CD8-positive, alpha-beta memory T cell (primary cell): ENCODE measurements around the gene CFAP99. TPM values are rescaled to one million over a fixed set of nuclear protein-coding genes. Genes with fewer than 3 reads are reported as not detected.

Experiments
- CTCF ChIA-PET: fragments of 350-600 bp; sonication (Branson Sonifier 250); formaldehyde crosslinking; loops from one replicate; lab custom pipeline; 2021; ENCODE audit warnings: antibody characterized with exemption; lab: Charles Lee
- POLR2A ChIA-PET: fragments of 350-600 bp; sonication (Branson Sonifier 250); formaldehyde crosslinking; loops from one replicate; lab custom pipeline; 2021; ENCODE audit warnings: antibody characterized with exemption; lab: Charles Lee
- DNase-seq, 5 donors: peaks; one replicate each; pipeline versions ENCODE4 v3.0.0 to v3.0.0-alpha.2; 2020 to 2022; ENCODE audit warnings: mixed read lengths in 1 of 5
- H3K27ac ChIP-seq: one replicate; pipeline ENCODE4 v1.7.0; 2013; ENCODE audit warnings: low read depth, mild to moderate bottlenecking, low read length, moderate library complexity
- H3K27me3 ChIP-seq: 2 replicates; pipeline ENCODE4 v1.7.0; 2013; ENCODE audit warnings: low read length, mild to moderate bottlenecking; ENCODE audit not compliant: insufficient read depth, poor library complexity, severe bottlenecking
- H3K36me3 ChIP-seq: 2 replicates; pipeline ENCODE4 v1.7.0; 2013; ENCODE audit warnings: mild to moderate bottlenecking, low read length, moderate library complexity; ENCODE audit not compliant: insufficient read depth
- H3K4me1 ChIP-seq: 2 replicates; pipeline ENCODE4 v1.7.0; 2013; ENCODE audit warnings: mild to moderate bottlenecking, low read length, moderate library complexity; ENCODE audit not compliant: insufficient read depth
- H3K4me3 ChIP-seq: 2 replicates; pipeline ENCODE4 v1.7.0; 2013; ENCODE audit warnings: mild to moderate bottlenecking, low read length
- H3K9me3 ChIP-seq: 2 replicates; pipeline ENCODE4 v1.7.0; 2013; ENCODE audit warnings: mild to moderate bottlenecking, low read length
- H3K27ac Mint-ChIP-seq, 8 donors: one replicate each; pipeline ENCODE4 v1.8.0; 2020 to 2021; ENCODE audit warnings: mixed read lengths in 8 of 8, mild to moderate bottlenecking in 6 of 8, inconsistent platforms in 3 of 8, moderate library complexity in 3 of 8
- H3K27me3 Mint-ChIP-seq, 2 donors: one replicate each; pipeline ENCODE4 v1.8.0; 2020 to 2021; ENCODE audit warnings: mixed read lengths in 2 of 2, mild to moderate bottlenecking in 1 of 2, moderate library complexity in 1 of 2
- H3K36me3 Mint-ChIP-seq, 3 donors: one replicate each; pipeline ENCODE4 v1.8.0; 2020 to 2021; ENCODE audit warnings: mixed read lengths in 3 of 3, inconsistent platforms in 1 of 3, mild to moderate bottlenecking in 1 of 3
- H3K4me1 Mint-ChIP-seq, 3 donors: one replicate each; pipeline ENCODE4 v1.8.0; 2020 to 2021; ENCODE audit warnings: mixed read lengths in 3 of 3, inconsistent platforms in 1 of 3, mild to moderate bottlenecking in 1 of 3
- H3K4me3 Mint-ChIP-seq, 7 donors: one replicate each; pipeline ENCODE4 v1.8.0; 2020 to 2021; ENCODE audit warnings: mixed read lengths in 7 of 7, mild to moderate bottlenecking in 6 of 7, moderate library complexity in 4 of 7, inconsistent platforms in 2 of 7
- H3K9me3 Mint-ChIP-seq, 5 donors: one replicate each; pipeline ENCODE4 v1.8.0; 2020 to 2022; ENCODE audit warnings: mixed read lengths in 5 of 5, mild to moderate bottlenecking in 3 of 5, moderate library complexity in 2 of 5, inconsistent platforms in 1 of 5
- polyA plus RNA-seq: library from polyadenylated mRNA; unstranded; fragments of 300-500 nt; fragmentation: Illumina TruSeq; gene quantifications from one replicate; pipeline ENCODE4 v1.2.3, GENCODE V29; 2021
- total RNA-seq, 2 experiments: library from RNA; stranded (reverse); gene quantifications; one replicate each; pipeline ENCODE4 v1.2.3, GENCODE V29; 2021

The CFAP99 gene
- total and polyA plus RNA-seq, 3 experiments from 2014 or later: 0.07 TPM; not detected in 2

- DNase-seq: no peak
- H3K4me3 ChIP-seq: no peak overlapping the region
- no peaks in the 10 kb centered on the region for H3K4me1 Mint-ChIP-seq
- no peak overlapping the region for H3K4me3 Mint-ChIP-seq
- ChIA-PET CTCF (interaction anchor here (1.4 kb wide), 1 partner anchor 214 kb away, joined by 4 read pairs; no protein-coding TSS in a partner anchor), POLR2A (no interaction called here)
- H3K36me3 ChIP-seq: no peaks in the 10 kb centered on the region
- no peaks in the 10 kb centered on the region for H3K36me3 Mint-ChIP-seq
- H3K27ac ChIP-seq: no peak overlapping the region
- H3K9me3 ChIP-seq: no peaks in the 10 kb centered on the region
- H3K4me1 ChIP-seq: no peaks in the 10 kb centered on the region
- no peak overlapping the region for H3K27ac Mint-ChIP-seq
- no peaks in the 10 kb centered on the region for H3K9me3 Mint-ChIP-seq
- H3K27me3 ChIP-seq: no peaks in the 10 kb centered on the region
- H3K27me3 Mint-ChIP-seq: peaks cover 0 to 2% of the 10 kb centered on the region in 2 donors
Measured at GRCh38 chr4:2433609-2434350, 15.0 kb downstream of the CFAP99 start.

- ChIA-PET CTCF (no interaction called here), POLR2A (no interaction called here)
- no peaks in the 10 kb centered on the region for H3K27me3 Mint-ChIP-seq
Measured at GRCh38 chr4:2434420-2434819, 15.7 kb downstream of the CFAP99 start.

GRCh38 chr4:2436301-2436700, 17.5 kb downstream of the CFAP99 start:
- no peaks in the 10 kb centered on the region for H3K27me3 ChIP-seq
- Mint-ChIP-seq H3K4me3 (no peak overlapping the region), H3K27me3 (no peaks in the 10 kb centered on the region), H3K27ac (no peak overlapping the region), H3K9me3 (no peaks in the 10 kb centered on the region), H3K4me1 (no peaks in the 10 kb centered on the region), H3K36me3 (no peaks in the 10 kb centered on the region)
- no peak overlapping the region for H3K4me3 ChIP-seq
- peaks cover under 1% of the 10 kb centered on the region for H3K4me1 ChIP-seq
- no peak for DNase-seq
- H3K9me3 ChIP-seq: no peaks in the 10 kb centered on the region
- POLR2A ChIA-PET: no interaction called here
- no peak overlapping the region for H3K27ac ChIP-seq
- CTCF ChIA-PET: interaction anchor here (0.6 kb wide), 1 partner anchor 22 kb away, joined by 3 read pairs; no protein-coding TSS in a partner anchor
- no peaks in the 10 kb centered on the region for H3K36me3 ChIP-seq

More at GRCh38 chr4:2434420-2434819, 15.7 kb downstream of the CFAP99 start:
- Histone ChIP-seq H3K9me3 (no peaks in the 10 kb centered on the region), H3K4me1 (no peaks in the 10 kb centered on the region), H3K27me3 (no peaks in the 10 kb centered on the region), H3K36me3 (no peaks in the 10 kb centered on the region), H3K27ac (no peak overlapping the region), H3K4me3 (no peak overlapping the region)
- no peak for DNase-seq
- H3K4me1 Mint-ChIP-seq: no peaks in the 10 kb centered on the region
- no peaks in the 10 kb centered on the region for H3K36me3 Mint-ChIP-seq
- H3K9me3 Mint-ChIP-seq: no peaks in the 10 kb centered on the region
- no peak overlapping the region for H3K27ac Mint-ChIP-seq
- no peak overlapping the region for H3K4me3 Mint-ChIP-seq

- H3K4me1 ChIP-seq: peaks cover 3% of the 10 kb centered on the region
- H3K27me3 ChIP-seq: no peaks in the 10 kb centered on the region
- ChIA-PET POLR2A (no interaction called here), CTCF (interaction anchor here (0.6 kb wide), 1 partner anchor 23 kb away, joined by 3 read pairs; no protein-coding TSS in a partner anchor)
- Mint-ChIP-seq H3K9me3 (no peaks in the 10 kb centered on the region), H3K4me1 (peaks cover 0 to 4% (median 2%) of the 10 kb centered on the region in 3 donors), H3K27ac (no peak overlapping the region), H3K27me3 (no peaks in the 10 kb centered on the region), H3K36me3 (no peaks in the 10 kb centered on the region), H3K4me3 (no peak overlapping the region)
- no peak overlapping the region for H3K4me3 ChIP-seq
- H3K27ac ChIP-seq: no peak overlapping the region
- DNase-seq: no peak
- H3K9me3 ChIP-seq: no peaks in the 10 kb centered on the region
- H3K36me3 ChIP-seq: no peaks in the 10 kb centered on the region
Measured at GRCh38 chr4:2436761-2437474, 18.2 kb downstream of the CFAP99 start.

- H3K4me3 ChIP-seq: no peak overlapping the region
- Mint-ChIP-seq H3K4me3 (no peak overlapping the region), H3K27me3 (no peaks in the 10 kb centered on the region), H3K36me3 (no peaks in the 10 kb centered on the region), H3K27ac (no peak overlapping the region), H3K9me3 (no peaks in the 10 kb centered on the region), H3K4me1 (peaks cover 0 to 4% (median 2%) of the 10 kb centered on the region in 3 donors)
- no peaks in the 10 kb centered on the region for H3K27me3 ChIP-seq
- no peak overlapping the region for H3K27ac ChIP-seq
- ChIA-PET CTCF (interaction anchor here (1.5 kb wide), 1 partner anchor 217 kb away, joined by 5 read pairs; no protein-coding TSS in a partner anchor), POLR2A (no interaction called here)
- no peaks in the 10 kb centered on the region for H3K36me3 ChIP-seq
- no peak for DNase-seq
- peaks cover 3% of the 10 kb centered on the region for H3K4me1 ChIP-seq
- H3K9me3 ChIP-seq: no peaks in the 10 kb centered on the region
Measured at GRCh38 chr4:2437475-2438215, 18.9 kb downstream of the CFAP99 start.

- DNase-seq: no peak
- H3K4me3 ChIP-seq: no peak overlapping the region
- Mint-ChIP-seq H3K27me3 (no peaks in the 10 kb centered on the region), H3K4me3 (no peak overlapping the region), H3K27ac (no peak overlapping the region), H3K9me3 (no peaks in the 10 kb centered on the region), H3K36me3 (no peaks in the 10 kb centered on the region), H3K4me1 (peaks cover 0 to 4% (median 2%) of the 10 kb centered on the region in 3 donors)
- CTCF ChIA-PET: interaction anchor here (1.5 to 6.1 kb wide), 2 partner anchors 219 kb away, joined by 5 to 39 read pairs; no protein-coding TSS in a partner anchor
- no peaks in the 10 kb centered on the region for H3K9me3 ChIP-seq
- peaks cover 3% of the 10 kb centered on the region for H3K4me1 ChIP-seq
- H3K27me3 ChIP-seq: no peaks in the 10 kb centered on the region
- POLR2A ChIA-PET: no interaction called here
- no peaks in the 10 kb centered on the region for H3K36me3 ChIP-seq
- no peak overlapping the region for H3K27ac ChIP-seq
Measured at GRCh38 chr4:2438822-2439718, 20.3 kb downstream of the CFAP99 start.
